ENCODE data around the gene HDAC9.

Gene HDAC9

GRCh38 chr7:18494406-18494805 is 1.1 kb upstream of the HDAC9 start:
- in situ Hi-C loops (cut with MboI; ENCODE audit: low sequenced_read_pairs), result no loop called here

GRCh38 chr7:18494821-18495408 is 634 bp upstream of the HDAC9 start:
- in situ Hi-C loops (cut with MboI; ENCODE audit: low sequenced_read_pairs), result no loop called here

- in situ Hi-C loops (cut with MboI; ENCODE audit: low sequenced_read_pairs), result no loop called here
Measured at GRCh38 chr7:18496341-18496700, 772 bp downstream of the HDAC9 start.

- in situ Hi-C loops (cut with MboI; ENCODE audit: low sequenced_read_pairs), result no loop called here
Measured at GRCh38 chr7:18497082-18497481, 1.5 kb downstream of the HDAC9 start.

DNA sequence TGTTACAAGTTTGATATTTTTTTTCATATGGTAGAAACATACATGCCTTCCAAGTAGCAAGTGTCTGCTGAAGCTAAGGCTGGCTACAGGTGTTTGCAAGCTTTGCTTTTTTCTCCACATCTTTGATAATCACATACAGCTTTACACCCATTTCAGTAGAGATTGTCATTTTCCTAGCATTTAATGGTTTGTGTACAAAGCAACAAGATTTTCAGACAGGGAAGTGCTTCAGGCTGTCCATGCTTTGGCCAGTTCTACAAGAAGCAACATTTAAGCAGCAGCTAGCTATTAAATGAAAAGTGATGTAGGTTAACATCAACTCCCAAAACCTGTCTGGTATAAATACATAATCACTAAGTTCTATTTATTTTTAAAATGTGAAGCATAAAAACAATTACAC is 2.3 kb downstream of the HDAC9 start:
- in situ Hi-C loops (cut with MboI; ENCODE audit: low sequenced_read_pairs), result no loop called here

DNA sequence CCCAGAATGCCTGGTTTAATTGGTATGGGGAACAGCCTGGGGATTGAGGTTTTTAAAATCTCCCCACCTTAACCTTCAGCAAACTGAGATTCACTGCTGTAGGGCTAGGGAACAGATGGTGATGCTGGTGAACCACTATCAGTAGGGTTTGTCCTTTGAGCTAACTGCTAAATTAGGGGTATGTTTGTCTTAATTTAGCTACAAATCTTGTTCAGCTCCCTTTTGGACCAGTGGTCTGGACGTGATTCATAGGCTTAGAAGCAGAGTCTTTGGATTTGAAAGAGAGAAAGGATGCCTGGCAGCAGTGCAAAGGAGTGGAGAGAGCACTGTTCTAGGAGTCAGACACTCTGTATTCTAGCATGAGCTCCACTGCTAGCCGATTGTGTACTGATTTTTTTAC is 2.8 kb downstream of the HDAC9 start:
- in situ Hi-C loops (cut with MboI; ENCODE audit: low sequenced_read_pairs), result no loop called here

- in situ Hi-C loops (cut with MboI; ENCODE audit: low sequenced_read_pairs), result no loop called here
Measured at GRCh38 chr7:18499407-18500177, 4.0 kb downstream of the HDAC9 start.

- in situ Hi-C loops (cut with MboI; ENCODE audit: low sequenced_read_pairs), result no loop called here
Measured at GRCh38 chr7:18503126-18503866, 7.7 kb downstream of the HDAC9 start.

DNA sequence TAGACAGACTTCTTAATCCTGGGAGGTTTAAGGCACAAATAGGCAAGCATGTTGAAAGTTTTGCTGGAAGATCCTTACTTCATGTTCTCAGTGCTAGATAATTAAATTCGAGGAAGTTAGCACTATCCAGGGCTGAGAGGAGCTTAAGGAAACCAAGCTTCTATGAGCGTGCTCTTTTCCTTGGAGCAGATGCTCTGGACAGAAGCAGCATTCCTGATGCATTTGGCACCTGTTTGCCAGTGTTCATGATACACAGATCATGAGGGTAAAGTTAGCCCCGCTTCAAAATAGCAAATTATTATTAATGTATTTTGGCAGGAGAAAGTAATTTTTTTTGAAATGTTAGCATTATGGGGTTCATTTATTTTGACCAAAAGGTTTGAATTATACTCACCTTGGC is 9.4 kb downstream of the HDAC9 start:
- in situ Hi-C loops (cut with MboI; ENCODE audit: low sequenced_read_pairs), result no loop called here

GRCh38 chr7:18505870-18506460 is 10.4 kb downstream of the HDAC9 start:
- in situ Hi-C loops (cut with MboI; ENCODE audit: low sequenced_read_pairs), result no loop called here

DNA sequence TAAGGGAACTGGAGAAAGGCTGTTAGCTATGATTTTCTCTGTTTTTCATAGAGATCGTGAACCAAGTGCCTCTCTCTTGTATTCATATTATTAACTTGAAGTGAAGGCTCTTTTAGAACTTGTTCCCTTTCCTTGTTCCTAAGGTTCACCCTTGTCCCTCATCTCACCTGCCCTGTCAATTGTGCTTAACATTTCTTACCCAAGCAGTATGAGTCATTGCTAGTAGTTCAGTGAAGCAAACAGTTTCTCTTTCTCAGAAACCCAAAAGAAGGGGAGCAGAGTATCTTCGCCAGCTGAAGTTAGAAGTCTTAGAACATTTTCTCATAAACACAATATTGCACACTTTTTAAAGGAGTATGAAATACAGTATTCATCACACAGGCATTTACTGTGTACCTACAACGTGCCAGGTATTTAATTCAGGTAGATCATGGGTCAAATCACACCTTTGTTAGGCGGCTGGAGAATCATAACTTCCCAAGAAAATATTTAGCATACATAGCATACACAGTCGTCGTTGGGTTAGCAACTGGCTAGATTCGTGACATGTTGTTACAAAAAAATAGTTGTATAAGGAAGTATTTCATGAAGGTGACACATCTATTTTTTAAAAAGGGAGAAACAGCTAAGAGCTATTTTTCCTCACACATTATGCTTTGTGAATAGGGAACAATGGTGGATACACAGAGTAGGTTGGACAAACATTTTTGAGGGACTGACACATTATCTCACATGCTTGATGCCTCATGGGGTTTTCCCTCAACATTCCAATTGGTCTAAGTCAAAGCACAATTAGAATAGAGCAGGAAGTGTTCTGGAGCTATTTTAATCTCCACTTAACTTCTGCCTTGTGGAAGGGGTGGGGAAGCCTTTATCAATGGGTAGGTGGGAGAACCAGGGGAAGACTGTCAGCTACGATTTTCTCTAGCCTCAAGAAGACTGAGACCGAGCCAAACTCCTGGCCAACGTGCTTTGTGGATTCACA is 13.2 kb downstream of the HDAC9 start:
- in situ Hi-C loops (cut with MboI; ENCODE audit: low sequenced_read_pairs), result no loop called here

DNA sequence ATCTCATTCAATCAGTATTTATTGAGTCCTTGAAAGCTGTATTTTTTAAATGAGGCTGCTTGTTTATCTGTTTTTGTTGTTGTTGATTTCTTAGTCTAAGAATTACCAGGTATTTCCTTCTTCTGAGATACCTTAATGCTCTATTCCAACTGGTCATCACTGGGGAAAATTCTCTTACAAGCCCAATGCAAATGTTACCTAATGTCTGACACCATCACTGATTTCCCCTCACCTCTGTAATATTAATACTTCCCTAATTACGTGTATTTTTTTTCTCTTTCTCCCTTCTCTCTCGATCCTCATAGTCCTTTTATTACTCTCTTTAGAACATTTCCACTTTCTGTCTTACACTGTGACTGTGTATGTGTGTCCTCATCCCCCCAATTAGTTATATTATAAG is 13.9 kb downstream of the HDAC9 start:
- in situ Hi-C loops (cut with MboI; ENCODE audit: low sequenced_read_pairs), result no loop called here

- in situ Hi-C loops (cut with MboI; ENCODE audit: low sequenced_read_pairs), result no loop called here
Measured at GRCh38 chr7:18511351-18512140, 16.0 kb downstream of the HDAC9 start.

DNA sequence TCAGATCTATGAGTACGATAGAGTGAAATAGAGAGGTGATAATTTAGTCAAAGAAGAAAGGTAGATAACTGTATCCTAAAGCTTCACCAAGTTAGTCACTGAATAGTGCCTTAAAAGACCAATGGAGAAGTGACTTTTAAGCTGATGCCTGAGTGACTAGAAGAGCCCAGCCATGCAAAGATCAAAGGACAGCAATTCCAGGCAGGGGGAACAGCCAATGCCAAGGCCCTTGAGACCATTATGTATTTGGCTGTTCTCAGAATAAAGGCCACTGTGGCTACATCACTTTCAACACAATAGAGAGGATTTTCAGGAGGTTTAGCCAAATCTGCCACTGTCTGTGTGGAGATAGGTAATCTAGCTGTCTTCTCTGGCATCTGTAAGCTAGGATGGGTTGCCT is 17.8 kb downstream of the HDAC9 start:
- in situ Hi-C loops (cut with MboI; ENCODE audit: low sequenced_read_pairs), result no loop called here

GRCh38 chr7:18515067-18515466 is 19.5 kb downstream of the HDAC9 start:
- in situ Hi-C loops (cut with MboI; ENCODE audit: low sequenced_read_pairs), result no loop called here

- in situ Hi-C loops (cut with MboI; ENCODE audit: low sequenced_read_pairs), result no loop called here
Measured at GRCh38 chr7:18517646-18518045, 22.1 kb downstream of the HDAC9 start.

- in situ Hi-C loops (cut with MboI; ENCODE audit: low sequenced_read_pairs), result no loop called here
Measured at GRCh38 chr7:18518555-18518954, 23.0 kb downstream of the HDAC9 start.

DNA sequence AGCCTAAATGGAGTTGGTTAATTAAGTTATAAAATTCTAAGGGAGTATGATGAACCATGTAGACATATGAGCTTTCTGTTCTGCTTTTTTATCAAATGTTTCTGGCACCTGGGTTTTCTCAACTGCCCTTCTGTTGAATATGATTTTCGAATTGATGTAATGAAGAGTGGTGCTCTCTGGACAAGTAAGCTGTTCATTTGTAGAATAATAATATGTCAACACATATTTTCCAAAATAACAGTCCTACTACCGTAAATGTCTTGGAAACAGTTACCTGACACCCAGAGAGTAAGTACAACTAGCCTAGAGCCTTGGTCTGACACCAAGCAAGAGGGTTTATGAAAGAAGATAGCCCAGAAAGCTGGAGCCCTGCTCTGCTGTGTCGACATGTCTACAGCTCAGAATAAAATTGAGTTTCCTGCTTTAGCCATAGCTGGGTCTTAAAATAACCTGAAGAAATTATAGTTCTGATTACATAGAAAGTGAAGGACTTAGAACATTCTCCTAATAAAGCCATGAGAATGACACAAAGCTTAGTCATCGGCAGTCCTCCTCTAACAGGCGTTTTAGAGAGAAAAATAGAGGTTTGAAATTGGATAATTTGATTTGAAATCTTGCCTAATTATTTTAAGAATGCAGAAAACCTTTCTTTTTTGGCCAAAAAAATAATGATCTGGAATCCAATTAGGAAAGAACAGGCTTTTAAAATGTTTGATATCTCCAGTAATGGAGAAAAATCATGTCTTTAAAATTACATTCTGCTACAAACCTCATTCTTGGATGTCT is 25.1 kb downstream of the HDAC9 start:
- in situ Hi-C loops (cut with MboI; ENCODE audit: low sequenced_read_pairs), result no loop called here

DNA sequence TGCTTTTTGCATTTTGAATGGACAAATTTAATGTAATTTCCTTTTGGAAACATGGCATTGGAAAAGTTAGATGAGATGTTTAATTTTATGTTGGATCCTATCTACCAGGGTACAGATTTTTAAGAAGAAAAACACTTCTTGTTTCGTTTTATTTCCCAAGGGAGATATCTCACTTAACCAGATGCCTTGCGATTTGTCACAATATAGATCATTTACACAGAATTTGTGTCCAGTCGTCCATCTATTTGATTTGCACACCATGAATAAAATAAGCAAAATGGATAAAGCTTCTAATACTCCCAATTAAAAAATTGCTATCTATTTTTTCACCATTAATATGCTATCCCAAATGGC is 25.7 kb downstream of the HDAC9 start:
- in situ Hi-C loops (cut with MboI; ENCODE audit: low sequenced_read_pairs), result no loop called here
